Endodermal cell (in vitro differentiated cells): ENCODE data around the gene PLA2G12A. TPM values are rescaled to one million over a fixed set of nuclear protein-coding genes. Genes with fewer than 3 reads are reported as not detected.

Experiments
- DNase-seq: peaks from one replicate; pipeline ENCODE4 v3.0.0-alpha.2; 2017
- H3K27ac ChIP-seq: 2 replicates; pipeline ENCODE4 v1.5.1; 2013; ENCODE audit warnings: mild to moderate bottlenecking, low read depth, low read length, moderate library complexity
- H3K27me3 ChIP-seq: 2 replicates; pipeline ENCODE4 v1.6.1; 2013; ENCODE audit warnings: mild to moderate bottlenecking, low read length, moderate library complexity; ENCODE audit not compliant: insufficient read depth, control insufficient read depth, poor library complexity, severe bottlenecking
- H3K36me3 ChIP-seq: 2 replicates; pipeline ENCODE4 v1.7.0; 2013; ENCODE audit warnings: mild to moderate bottlenecking, low read length, moderate library complexity; ENCODE audit not compliant: control insufficient read depth, insufficient read depth
- H3K4me1 ChIP-seq: one replicate; pipeline ENCODE4 v1.7.0; 2013; ENCODE audit warnings: low read length; ENCODE audit not compliant: control insufficient read depth, insufficient read depth
- H3K4me3 ChIP-seq: 2 replicates; pipeline ENCODE4 v1.5.1; 2013; ENCODE audit warnings: mild to moderate bottlenecking, low read length, moderate library complexity
- H3K9ac ChIP-seq: 2 replicates; pipeline ENCODE4 v1.6.1; 2013; ENCODE audit warnings: mild to moderate bottlenecking, low read length, moderate library complexity; ENCODE audit not compliant: poor library complexity, severe bottlenecking; ENCODE audit errors: extremely low read depth
- H3K9me3 ChIP-seq: 2 replicates; pipeline ENCODE4 v1.6.1; 2013; ENCODE audit warnings: mild to moderate bottlenecking, low read length, moderate library complexity; ENCODE audit not compliant: control insufficient read depth
- H3K27ac Mint-ChIP-seq: 2 replicates; pipeline ENCODE4 v1.8.0; 2020; ENCODE audit warnings: mixed read lengths
- H3K27me3 Mint-ChIP-seq: 2 replicates; pipeline ENCODE4 v1.8.0; 2021; ENCODE audit warnings: mild to moderate bottlenecking, mixed read lengths; ENCODE audit not compliant: insufficient read depth
- H3K36me3 Mint-ChIP-seq: 2 replicates; pipeline ENCODE4 v1.8.0; 2020; ENCODE audit warnings: low read depth, mixed read lengths
- H3K4me1 Mint-ChIP-seq: 2 replicates; pipeline ENCODE4 v1.8.0; 2020; ENCODE audit warnings: mixed read lengths
- H3K4me3 Mint-ChIP-seq: 2 replicates; pipeline ENCODE4 v1.8.0; 2020; ENCODE audit warnings: mild to moderate bottlenecking, moderate library complexity, mixed read lengths
- H3K9me3 Mint-ChIP-seq: 2 replicates; pipeline ENCODE4 v1.8.0; 2020; ENCODE audit warnings: mild to moderate bottlenecking, mixed read lengths
- WGBS, 2 experiments: methylation state at CpG; one replicate each; pipeline versions ENCODE4 v1.1.5 to v1.1.7; 2013; ENCODE audit warnings: missing lambda C conversion rate in 2 of 2, mixed read lengths in 1 of 2; ENCODE audit not compliant: insufficient coverage in 1 of 2, insufficient read length in 1 of 2; 5-methylcytosine and 5-hydroxymethylcytosine counted together
- total RNA-seq, 2 donors: library from RNA; stranded (reverse); fragmentation: NEBNext Ultra II Directional in 1 of 2; extraction: Animal tissue kit (Norgen Biotek cat#: 25700) in 1 of 2; gene quantifications; 2 replicates in 1 of 2; 3 replicates in 1 of 2; pipeline ENCODE4 v1.2.1, GENCODE V29; 2021
- TF ChIP-seq, protein P1 (sequence below): fragments of 200-600 bp; sonication (generic); conservative IDR thresholded peaks from 2 replicates; pipeline ENCODE4 v1.5.0; 2021; ENCODE audit warnings: antibody characterized with exemption, mild to moderate bottlenecking

The PLA2G12A gene
- total RNA-seq, 2 donors from 2014 or later, result 38.5 to 60.9 TPM

DNA sequence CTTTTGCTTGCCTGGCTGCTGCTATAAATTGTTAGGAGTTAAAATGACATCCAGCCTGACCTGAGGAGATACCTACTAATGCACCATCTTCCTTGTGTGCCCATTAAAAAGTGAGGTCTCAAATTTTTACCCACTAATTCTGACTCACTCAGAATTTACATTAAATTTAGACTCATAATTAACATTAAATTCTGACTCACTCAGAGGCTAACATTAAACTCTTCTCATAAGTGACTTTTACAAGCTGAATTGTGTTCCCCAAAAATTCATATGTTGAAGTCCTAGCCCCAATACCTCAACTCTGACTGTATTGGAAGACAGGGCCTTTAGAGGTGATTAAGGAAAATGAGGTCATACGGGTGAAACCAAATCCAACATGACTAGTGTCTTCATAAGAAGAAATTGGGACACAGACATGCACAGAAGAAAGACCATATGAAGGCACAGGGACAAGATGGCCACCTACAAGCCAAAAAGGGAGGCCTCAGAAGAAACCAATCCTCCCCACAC lies 38.4 kb downstream of the PLA2G12A start:
- Histone ChIP-seq H3K4me1 (no peaks in the 10 kb centered on the region), H3K9ac (no peak overlapping the region), H3K4me3 (no peak overlapping the region), H3K27me3 (no peaks in the 10 kb centered on the region), H3K9me3 (no peaks in the 10 kb centered on the region), H3K27ac (no peak overlapping the region), H3K36me3 (peaks cover 43% of the 10 kb centered on the region)
- Mint-ChIP-seq H3K9me3 (no peaks in the 10 kb centered on the region), H3K36me3 (peaks cover 47% of the 10 kb centered on the region), H3K27ac (no peak overlapping the region), H3K27me3 (no peaks in the 10 kb centered on the region), H3K4me1 (no peaks in the 10 kb centered on the region), H3K4me3 (no peak overlapping the region)
- WGBS, 2 experiments, result 100% methylated on average over 1 of the region's 1 CpG
- TF ChIP-seq, protein P1, sequence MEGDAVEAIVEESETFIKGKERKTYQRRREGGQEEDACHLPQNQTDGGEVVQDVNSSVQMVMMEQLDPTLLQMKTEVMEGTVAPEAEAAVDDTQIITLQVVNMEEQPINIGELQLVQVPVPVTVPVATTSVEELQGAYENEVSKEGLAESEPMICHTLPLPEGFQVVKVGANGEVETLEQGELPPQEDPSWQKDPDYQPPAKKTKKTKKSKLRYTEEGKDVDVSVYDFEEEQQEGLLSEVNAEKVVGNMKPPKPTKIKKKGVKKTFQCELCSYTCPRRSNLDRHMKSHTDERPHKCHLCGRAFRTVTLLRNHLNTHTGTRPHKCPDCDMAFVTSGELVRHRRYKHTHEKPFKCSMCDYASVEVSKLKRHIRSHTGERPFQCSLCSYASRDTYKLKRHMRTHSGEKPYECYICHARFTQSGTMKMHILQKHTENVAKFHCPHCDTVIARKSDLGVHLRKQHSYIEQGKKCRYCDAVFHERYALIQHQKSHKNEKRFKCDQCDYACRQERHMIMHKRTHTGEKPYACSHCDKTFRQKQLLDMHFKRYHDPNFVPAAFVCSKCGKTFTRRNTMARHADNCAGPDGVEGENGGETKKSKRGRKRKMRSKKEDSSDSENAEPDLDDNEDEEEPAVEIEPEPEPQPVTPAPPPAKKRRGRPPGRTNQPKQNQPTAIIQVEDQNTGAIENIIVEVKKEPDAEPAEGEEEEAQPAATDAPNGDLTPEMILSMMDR, result no peak
- no peak for DNase-seq

DNA sequence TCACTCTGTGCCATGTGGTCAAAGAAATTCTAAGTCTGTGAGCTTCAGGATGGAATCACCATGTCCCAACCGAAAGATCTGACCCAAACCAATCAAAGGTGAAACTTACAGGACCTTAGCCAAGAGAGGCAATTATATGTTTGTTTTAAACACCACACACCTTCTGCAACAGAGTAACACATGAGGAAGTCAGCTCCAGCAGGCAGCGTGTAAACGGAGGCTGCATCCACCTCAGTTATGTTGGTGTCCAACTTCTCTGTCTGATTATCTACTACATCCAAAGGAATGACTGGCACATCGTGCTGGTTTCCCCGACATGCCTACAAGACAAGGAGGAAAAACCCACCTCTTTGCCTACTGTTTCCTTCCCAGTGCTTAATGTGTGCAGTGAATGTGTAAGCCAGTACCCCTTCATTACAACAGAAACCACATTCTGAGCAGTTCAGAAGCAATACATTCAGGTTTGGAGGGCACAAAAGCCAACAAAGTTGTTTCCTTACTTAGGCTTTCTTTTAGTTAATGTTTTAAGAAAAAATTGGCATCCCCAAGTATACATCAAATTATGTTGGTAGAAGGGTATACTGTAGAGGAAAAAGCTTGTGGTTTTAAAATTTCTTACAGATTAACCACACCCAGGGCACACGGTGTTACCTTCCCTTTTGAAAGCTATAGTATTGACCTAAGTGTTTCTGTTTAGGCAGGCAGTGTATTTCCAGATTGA lies 39.0 kb downstream of the PLA2G12A start:
- H3K4me1 Mint-ChIP-seq, result no peaks in the 10 kb centered on the region
- TF ChIP-seq, protein P1, result no peak
- H3K27me3 Mint-ChIP-seq, result no peaks in the 10 kb centered on the region
- Histone ChIP-seq H3K27me3 (no peaks in the 10 kb centered on the region), H3K4me3 (no peak overlapping the region), H3K4me1 (no peaks in the 10 kb centered on the region), H3K9ac (no peak overlapping the region), H3K9me3 (no peaks in the 10 kb centered on the region), H3K27ac (no peak overlapping the region), H3K36me3 (peaks cover 36% of the 10 kb centered on the region)
- H3K27ac Mint-ChIP-seq, result no peak overlapping the region
- peaks cover 42% of the 10 kb centered on the region for H3K36me3 Mint-ChIP-seq
- no peak overlapping the region for H3K4me3 Mint-ChIP-seq
- no peak for DNase-seq
- H3K9me3 Mint-ChIP-seq, result no peaks in the 10 kb centered on the region
- WGBS, 2 experiments, result 98 to 100% methylated on average over 4 to 6 of the region's 6 CpGs

DNA sequence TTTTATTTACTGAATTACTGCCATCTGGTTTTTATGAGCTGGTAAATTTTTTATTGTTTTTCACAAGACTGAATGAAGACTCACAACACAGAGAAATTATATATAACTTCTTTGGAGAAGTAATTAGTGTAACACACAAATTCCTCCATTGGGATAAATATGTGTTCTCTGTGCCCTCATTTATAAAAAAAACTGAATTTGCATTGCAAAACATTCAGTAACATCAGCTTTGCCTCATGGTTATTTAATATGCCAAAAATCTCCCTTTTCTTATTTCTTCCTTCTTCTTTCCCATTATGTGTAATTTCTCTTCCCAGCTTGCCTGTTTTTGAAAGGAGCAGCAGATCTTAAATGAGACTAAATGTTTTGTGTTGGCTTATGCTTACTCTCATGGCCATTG lies 45.1 kb downstream of the PLA2G12A start:
- no peak overlapping the region for H3K4me3 ChIP-seq
- peaks cover 10% of the 10 kb centered on the region for H3K9me3 ChIP-seq
- no peak overlapping the region for H3K9ac ChIP-seq
- H3K27me3 Mint-ChIP-seq, result peaks cover 8% of the 10 kb centered on the region
- no peak for DNase-seq
- H3K27ac Mint-ChIP-seq, result no peak overlapping the region
- H3K9me3 Mint-ChIP-seq, result peaks cover 15% of the 10 kb centered on the region
- H3K36me3 Mint-ChIP-seq, result peaks cover 19% of the 10 kb centered on the region
- H3K27ac ChIP-seq, result no peak overlapping the region
- no peak overlapping the region for H3K4me3 Mint-ChIP-seq
- TF ChIP-seq, protein P1, result no peak
- no peaks in the 10 kb centered on the region for H3K27me3 ChIP-seq
- H3K4me1 Mint-ChIP-seq, result peaks cover 11% of the 10 kb centered on the region
- peaks cover 6% of the 10 kb centered on the region for H3K36me3 ChIP-seq
- H3K4me1 ChIP-seq, result no peaks in the 10 kb centered on the region
